Muscle of leg (tissue), 11 donors: Measurements from ENCODE around the gene MXD1. TPM values are rescaled to one million over a fixed set of nuclear protein-coding genes. Genes with fewer than 3 reads are reported as not detected.

ENCODE experiments used
- DNase-seq: peaks from one replicate; pipeline ENCODE4 v3.0.0; 2013
- H3K27ac ChIP-seq: one replicate; pipeline ENCODE4 v1.5.1; 2013; ENCODE audit warnings: mild to moderate bottlenecking, low read length, control low read depth
- H3K27me3 ChIP-seq: one replicate; pipeline ENCODE4 v1.6.1; 2013; ENCODE audit warnings: low read length; ENCODE audit not compliant: control insufficient read depth, insufficient read depth
- H3K36me3 ChIP-seq: one replicate; pipeline ENCODE4 v1.6.1; 2013; ENCODE audit warnings: low read length; ENCODE audit not compliant: control insufficient read depth, insufficient read depth
- H3K4me1 ChIP-seq: one replicate; pipeline ENCODE4 v1.6.1; 2013; ENCODE audit warnings: low read length; ENCODE audit not compliant: control insufficient read depth, insufficient read depth
- H3K4me3 ChIP-seq: one replicate; pipeline ENCODE4 v1.5.1; 2013; ENCODE audit warnings: low read length, control low read depth
- H3K9me3 ChIP-seq: replicated peaks from 2 replicates; pipeline ENCODE4 v1.6.1; 2013; ENCODE audit warnings: low read depth, low read length; ENCODE audit not compliant: control insufficient read depth
- WGBS: methylation state at CpG from one replicate; pipeline ENCODE4 v1.1.5; 2013; ENCODE audit warnings: missing lambda C conversion rate; ENCODE audit not compliant: insufficient coverage; 5-methylcytosine and 5-hydroxymethylcytosine counted together
- polyA plus RNA-seq, 8 donors: library from polyadenylated mRNA; unstranded; fragments of 120-200 nt; gene quantifications; one replicate each; pipeline versions ENCODE4 v1.2.1 to v1.2.3, GENCODE V29; 2013; ENCODE audit warnings: inconsistent platforms in 1 of 8, low replicate concordance in 1 of 8; ENCODE audit not compliant: insufficient read length in 8 of 8, insufficient read depth in 1 of 8
- total RNA-seq: library from RNA; stranded (reverse); fragments of 120-200 nt; gene quantifications from one replicate; pipeline ENCODE4 v1.2.4, GENCODE V29; 2013

MXD1 gene
- total and polyA plus RNA-seq, 9 donors = 2.7 to 7.2 (median 4.6) TPM

- WGBS = 90% methylated on average over 9 of the region's 12 CpGs
- Histone ChIP-seq H3K9me3 (no peaks in the 10 kb centered on the region), H3K4me1 (no peaks in the 10 kb centered on the region), H3K27me3 (no peaks in the 10 kb centered on the region), H3K4me3 (no peak overlapping the region), H3K27ac (no peak overlapping the region), H3K36me3 (peaks cover 7% of the 10 kb centered on the region)
- DNase-seq = no peak
These were observed 74.7 kb downstream of the MXD1 start for GRCh38 chr2:69989441-69990105.

Other genes with a start within 250 kb of the MXD1 start
- 20.2 TPM for gene ANXA4, start 173.0 kb upstream of the MXD1 start, total RNA-seq
- gene ANXA4, start 173.0 kb upstream of the MXD1 start, polyA plus RNA-seq = 10 to 100 TPM; 24.7 to 51.1 (median 31.0) TPM
- 7.5 TPM for gene GMCL1, start 85.4 kb upstream of the MXD1 start, total RNA-seq
- 10 to 100 TPM in 4 of 8 donors, 1 to 10 TPM in 4; 8.7 to 13.2 (median 10.0) TPM for gene GMCL1, start 85.4 kb upstream of the MXD1 start, polyA plus RNA-seq
- gene SNRNP27, start 21.2 kb upstream of the MXD1 start, total RNA-seq = 62.6 TPM
- gene SNRNP27, start 21.2 kb upstream of the MXD1 start, polyA plus RNA-seq = 10 to 100 TPM; 63.5 to 73.9 (median 70.3) TPM
- 2.6 TPM for gene ASPRV1, start 46.5 kb downstream of the MXD1 start, total RNA-seq
- gene ASPRV1, start 46.5 kb downstream of the MXD1 start, polyA plus RNA-seq = 1 to 10 TPM; 2.1 to 3.7 (median 2.8) TPM
- gene PCBP1, start 172.4 kb downstream of the MXD1 start, total RNA-seq = 36.1 TPM
- 100 to 1,000 TPM; 269 to 318 (median 299) TPM for gene PCBP1, start 172.4 kb downstream of the MXD1 start, polyA plus RNA-seq